Suprapubic skin (tissue), 4 donors: ENCODE results near the gene PNCK. TPM values are rescaled to one million over a fixed set of nuclear protein-coding genes. Genes with fewer than 3 reads are reported as not detected.
A peak's percentile ranks its signal among the peaks of the same experiment; 100 is the strongest.

Source experiments
- DNase-seq, 2 donors: peaks; one replicate each; pipeline ENCODE4 v3.0.0-alpha.2; 2019; ENCODE audit warnings: low spot score in 2 of 2
- H3K27ac ChIP-seq: fragments of 200-600 bp; sonication (generic); one replicate; pipeline ENCODE4 v1.5.1; 2019
- H3K27me3 ChIP-seq: fragments of 200-600 bp; sonication (generic); one replicate; pipeline ENCODE4 v1.5.1; 2019
- H3K36me3 ChIP-seq: fragments of 200-600 bp; sonication (generic); one replicate; pipeline ENCODE4 v1.5.1; 2019
- H3K4me1 ChIP-seq: fragments of 200-600 bp; sonication (generic); one replicate; pipeline ENCODE4 v1.5.1; 2019
- H3K4me3 ChIP-seq: fragments of 200-600 bp; sonication (generic); one replicate; pipeline ENCODE4 v1.5.1; 2019; ENCODE audit warnings: mild to moderate bottlenecking
- H3K9me3 ChIP-seq: fragments of 200-600 bp; sonication (generic); one replicate; pipeline ENCODE4 v1.5.1; 2019
- CTCF ChIP-seq, 2 donors: fragments of 200-600 bp in 1 of 2; fragments of 450-650 bp in 1 of 2; sonication (generic) in 1 of 2; IDR thresholded peaks; one replicate each; pipeline ENCODE4 v1.5.1; 2016 to 2019; ENCODE audit warnings: antibody characterized with exemption in 2 of 2, mild to moderate bottlenecking in 1 of 2, moderate library complexity in 1 of 2
- EP300 ChIP-seq: sonication (generic); formaldehyde crosslinking; IDR thresholded peaks from one replicate; pipeline ENCODE4 v1.6.1; 2017; ENCODE audit warnings: antibody characterized with exemption
- POLR2A ChIP-seq, 2 donors: fragments of 450-650 bp; IDR thresholded peaks; one replicate each; pipeline ENCODE4 v1.6.1; 2017; ENCODE audit warnings: antibody characterized with exemption in 2 of 2, mild to moderate bottlenecking in 2 of 2, moderate library complexity in 2 of 2
- POLR2AphosphoS5 ChIP-seq, 3 donors: sonication (generic); formaldehyde crosslinking; IDR thresholded peaks; one replicate each; pipeline ENCODE4 v1.6.1; 2017; ENCODE audit warnings: antibody characterized with exemption in 3 of 3
- WGBS: methylation state at CpG from one replicate; pipeline ENCODE4 v1.1.5; 2018; 5-methylcytosine and 5-hydroxymethylcytosine counted together
- total RNA-seq, 4 donors: library from RNA; depleted of rRNA; stranded (reverse); fragments of >200 nt; gene quantifications; one replicate each; pipeline ENCODE4 v1.1.0, GENCODE V29; 2016

Gene PNCK
- total RNA-seq, 4 donors from 2014 or later, result 1.2 to 1.8 (median 1.4) TPM

GRCh38 chrX:153633048-153633447 is 40.6 kb downstream of the PNCK start:
- DNase-seq, result no peak
- Histone ChIP-seq H3K36me3 (no peaks in the 10 kb centered on the region), H3K4me3 (no peak overlapping the region), H3K27ac (no peak overlapping the region), H3K9me3 (no peaks in the 10 kb centered on the region), H3K27me3 (no peaks in the 10 kb centered on the region), H3K4me1 (no peaks in the 10 kb centered on the region)
- TF ChIP-seq POLR2A (IDR thresholded peaks at IDR 0.05) (no peak), EP300 (no peak), POLR2AphosphoS5 (IDR thresholded peaks at IDR 0.05) (no peak), CTCF (IDR thresholded peaks at IDR 0.05) (no peak)
- WGBS, result 91% methylated on average over 14 of the region's 14 CpGs

- Histone ChIP-seq H3K4me3 (no peak overlapping the region), H3K4me1 (no peaks in the 10 kb centered on the region), H3K27ac (no peak overlapping the region), H3K36me3 (no peaks in the 10 kb centered on the region), H3K9me3 (no peaks in the 10 kb centered on the region), H3K27me3 (no peaks in the 10 kb centered on the region)
- TF ChIP-seq CTCF (IDR thresholded peaks at IDR 0.05) (no peak), POLR2A (IDR thresholded peaks at IDR 0.05) (no peak), POLR2AphosphoS5 (IDR thresholded peaks at IDR 0.05) (no peak), EP300 (no peak)
- WGBS, result 84% methylated on average over 2 of the region's 7 CpGs
- no peak for DNase-seq
These were observed 41.0 kb downstream of the PNCK start for GRCh38 chrX:153632595-153632946.

- DNase-seq, result no peak
- Histone ChIP-seq H3K4me3 (no peak overlapping the region), H3K4me1 (no peaks in the 10 kb centered on the region), H3K27me3 (no peaks in the 10 kb centered on the region), H3K27ac (no peak overlapping the region), H3K9me3 (no peaks in the 10 kb centered on the region), H3K36me3 (no peaks in the 10 kb centered on the region)
- WGBS, result 84% methylated on average over 8 of the region's 19 CpGs
- TF ChIP-seq CTCF (IDR thresholded peaks at IDR 0.05), result no peak
- no peak for TF ChIP-seq POLR2AphosphoS5 (IDR thresholded peaks at IDR 0.05)
- no peak for TF ChIP-seq EP300
- no peak for TF ChIP-seq POLR2A (IDR thresholded peaks at IDR 0.05)
These were observed 41.6 kb downstream of the PNCK start for GRCh38 chrX:153631907-153632594.

- H3K36me3 ChIP-seq, result no peaks in the 10 kb centered on the region
- H3K27ac ChIP-seq, result no peak overlapping the region
- no peak overlapping the region for H3K4me3 ChIP-seq
- no peak for DNase-seq
- TF ChIP-seq POLR2AphosphoS5 (IDR thresholded peaks at IDR 0.05) (no peak), CTCF (IDR thresholded peaks at IDR 0.05) (no peak), POLR2A (IDR thresholded peaks at IDR 0.05) (no peak), EP300 (no peak)
- no peaks in the 10 kb centered on the region for H3K27me3 ChIP-seq
- no peaks in the 10 kb centered on the region for H3K9me3 ChIP-seq
- H3K4me1 ChIP-seq, result no peaks in the 10 kb centered on the region
- 91% methylated on average over 2 of the region's 2 CpGs for WGBS
These were observed 42.3 kb downstream of the PNCK start for GRCh38 chrX:153631346-153631745.

- WGBS, result 81% methylated on average over 4 of the region's 12 CpGs
- TF ChIP-seq CTCF (IDR thresholded peaks at IDR 0.05), result no peak
- no peak for TF ChIP-seq POLR2A (IDR thresholded peaks at IDR 0.05)
- no peak for TF ChIP-seq POLR2AphosphoS5 (IDR thresholded peaks at IDR 0.05)
- TF ChIP-seq EP300, result no peak
- Histone ChIP-seq H3K4me1 (no peaks in the 10 kb centered on the region), H3K27ac (no peak overlapping the region), H3K9me3 (no peaks in the 10 kb centered on the region), H3K27me3 (no peaks in the 10 kb centered on the region), H3K36me3 (no peaks in the 10 kb centered on the region), H3K4me3 (no peak overlapping the region)
- DNase-seq, result peak in 1 of 2 donors; percentile 32
These were observed 44.9 kb downstream of the PNCK start for GRCh38 chrX:153628665-153629064.
